NCI-H748 treated with DMSO at 0.1 percent for 48 hours (cell line): ENCODE results near the gene CKB.

Source experiments
- DNase-seq: peaks from one replicate; lab custom pipeline; 2025; lab: John Stamatoyannopoulos, UW

CKB gene

GRCh38 chr14:103485504-103485903 is 37.1 kb downstream of the CKB start:
- DNase-seq = no peak

GRCh38 chr14:103483600-103483999 is 39.0 kb downstream of the CKB start:
- DNase-seq = no peak

GRCh38 chr14:103480595-103480994 is 42.0 kb downstream of the CKB start:
- no peak for DNase-seq

GRCh38 chr14:103476631-103477030 is 46.0 kb downstream of the CKB start:
- no peak for DNase-seq

GRCh38 chr14:103476065-103476464 is 46.6 kb downstream of the CKB start:
- no peak for DNase-seq

GRCh38 chr14:103474893-103475292 is 47.7 kb downstream of the CKB start:
- DNase-seq = no peak

- DNase-seq = no peak
These were observed 49.7 kb downstream of the CKB start for GRCh38 chr14:103472939-103473338.
